ENCODE data around the gene GPC5.
"Not testable (repeated sequence)": the region's sequence is repeated elsewhere in the genome, so short reads cannot be mapped to it uniquely, and the experiment has no call there.

The GPC5 gene

DNA sequence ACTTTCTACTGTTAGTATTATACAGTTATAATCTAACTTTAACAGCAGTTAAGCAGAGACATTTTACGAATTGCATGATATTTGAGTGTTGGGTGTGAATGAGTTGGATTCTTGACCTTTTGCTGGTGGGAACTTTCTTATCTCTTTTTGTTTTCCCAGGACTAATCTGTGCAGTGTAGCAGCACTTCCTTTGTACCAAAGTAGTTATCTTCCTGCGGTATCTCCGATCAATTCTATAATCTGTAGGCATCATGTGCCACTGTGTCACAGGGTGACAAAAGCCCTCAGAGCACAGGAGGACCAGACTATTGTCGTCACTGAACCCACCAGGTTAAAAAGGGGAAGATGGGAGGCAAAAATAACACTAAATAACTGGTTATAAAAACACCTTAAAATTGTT is 823.5 kb downstream of the GPC5 start:
- no peak for DNase-seq

DNA sequence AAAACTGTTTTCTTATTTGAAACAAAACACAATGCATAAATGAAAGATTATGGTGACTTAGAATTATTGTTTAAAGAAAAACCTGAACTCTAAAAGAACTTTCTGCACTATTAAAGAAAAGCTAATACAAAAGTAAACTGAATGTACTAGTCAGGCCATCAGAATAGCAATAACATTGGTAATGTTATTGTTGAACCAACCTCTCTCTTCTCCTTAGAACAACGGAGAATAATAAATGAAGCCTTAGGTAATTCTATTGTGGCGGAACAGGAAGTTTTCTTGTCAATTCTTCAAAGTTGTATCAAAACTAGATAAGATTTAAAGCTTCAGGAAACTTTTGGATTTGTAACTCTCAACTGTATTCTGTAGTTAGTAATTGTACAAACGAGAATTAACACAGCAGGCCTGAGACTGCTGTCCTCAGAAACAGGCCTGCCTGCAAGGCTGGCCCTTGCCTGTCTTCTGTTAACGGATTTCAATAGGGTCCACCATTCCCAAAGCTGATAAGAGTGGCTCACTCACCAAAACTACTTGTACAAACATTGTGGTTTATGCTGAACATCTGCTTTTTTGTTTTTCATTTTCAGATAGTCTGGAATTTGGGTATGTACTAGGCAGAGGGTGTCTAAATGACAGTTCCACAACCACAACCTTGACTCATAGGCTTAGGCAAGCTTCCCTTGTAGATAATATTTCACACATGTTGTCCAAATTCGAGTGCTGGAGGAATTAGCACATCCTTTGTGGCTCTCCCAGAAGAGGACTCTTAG is 825.8 kb downstream of the GPC5 start:
- no peak for DNase-seq

DNA sequence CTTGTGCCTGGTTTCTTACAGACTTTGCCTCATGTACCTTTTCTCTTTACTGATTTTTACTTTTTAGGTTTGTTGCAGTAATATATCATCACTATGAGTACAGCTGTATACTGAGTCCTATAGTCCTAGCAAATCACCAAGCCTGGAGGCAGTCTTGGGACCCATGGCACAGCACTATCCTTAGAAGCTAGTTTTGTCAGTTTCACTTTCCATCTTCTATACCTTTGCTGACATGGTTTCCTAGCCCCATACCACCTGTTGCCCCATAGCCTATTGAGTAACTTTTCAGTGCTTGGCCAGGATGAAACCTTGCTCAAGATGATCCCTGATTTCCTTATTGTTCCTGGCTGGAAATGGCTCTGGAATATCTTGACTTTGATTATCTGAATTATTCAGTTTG is 826.4 kb downstream of the GPC5 start:
- no peak for DNase-seq

DNA sequence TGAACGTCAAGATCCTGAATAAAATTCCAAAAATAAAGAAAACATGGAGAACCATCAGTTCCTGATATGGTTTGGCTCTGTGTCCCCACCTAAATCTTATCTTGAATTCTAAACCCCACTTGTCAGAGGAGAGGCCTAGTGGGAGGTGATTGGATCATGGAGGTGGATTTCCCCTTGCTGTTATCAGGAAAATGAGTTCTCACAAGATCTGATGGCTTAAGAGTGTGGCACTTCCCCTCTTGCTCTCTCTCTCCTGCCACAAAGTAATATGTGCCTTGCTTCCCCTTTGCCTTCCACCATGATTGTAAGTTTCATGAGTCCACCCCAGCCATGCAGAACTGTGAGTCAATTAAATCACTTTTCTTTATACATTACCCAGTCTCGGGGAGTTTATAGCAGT is 827.4 kb downstream of the GPC5 start:
- no peak for DNase-seq

DNA sequence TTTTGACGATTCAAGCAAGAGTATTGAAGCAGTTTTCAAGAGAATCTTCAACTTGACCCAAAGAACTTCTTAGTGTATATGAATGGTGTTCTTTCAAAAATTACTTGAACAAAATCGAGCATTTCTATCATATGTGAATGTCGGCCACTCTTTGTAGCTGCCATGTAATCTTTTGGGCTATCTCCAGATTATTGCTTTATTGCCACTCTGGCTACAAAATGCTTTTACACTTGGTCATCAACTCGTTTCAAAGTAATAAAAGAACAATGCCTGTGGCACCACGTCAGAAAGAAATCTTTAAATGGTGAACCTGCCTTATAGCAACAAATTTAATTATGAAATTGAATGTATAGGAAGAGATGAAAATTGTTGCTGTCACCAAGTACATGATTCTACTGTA is 834.5 kb downstream of the GPC5 start:
- DNase-seq, result no peak

DNA sequence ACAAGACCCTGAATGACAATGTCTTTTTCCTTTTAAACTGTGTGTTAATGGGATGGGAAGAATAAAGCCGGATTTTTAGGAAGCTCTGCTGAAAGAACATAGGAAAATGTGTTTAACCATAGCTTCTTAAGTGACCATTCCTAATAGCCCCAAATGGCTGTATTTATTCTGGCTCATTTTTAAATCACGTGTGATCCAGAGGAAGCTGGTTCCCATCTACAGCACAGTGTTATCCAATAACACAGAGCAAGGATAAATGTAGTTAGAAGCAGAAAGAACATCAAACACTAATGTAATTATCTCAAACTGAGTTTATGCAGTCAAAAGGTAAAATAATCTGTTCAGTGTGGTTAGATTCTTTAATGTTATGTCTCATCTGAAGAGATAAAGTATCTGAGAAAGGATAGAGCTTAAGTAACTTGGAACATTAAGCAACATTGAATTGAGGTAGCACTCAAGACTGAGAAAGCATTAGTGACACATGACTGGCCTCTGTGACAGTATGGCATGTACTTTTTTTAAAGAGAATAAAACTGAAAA is 853.3 kb downstream of the GPC5 start:
- no peak for DNase-seq

DNA sequence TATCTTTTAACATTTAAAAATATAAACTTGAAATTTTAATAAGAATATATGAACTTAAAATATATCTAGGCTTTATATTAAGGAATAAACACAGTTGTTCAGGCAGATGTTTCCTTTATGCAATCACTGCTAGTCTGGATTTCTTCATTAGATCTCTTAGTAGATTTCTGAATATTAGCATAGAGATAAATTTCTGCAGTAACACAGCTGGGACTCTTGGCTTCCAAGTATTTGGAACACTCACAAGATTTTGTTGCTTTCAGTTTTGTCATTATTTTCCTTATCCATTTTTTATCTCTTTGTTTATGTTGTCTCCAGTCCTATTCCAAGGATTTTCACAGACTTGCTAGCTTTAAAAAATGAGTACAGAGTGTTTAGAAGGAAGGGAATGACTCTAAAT is 857.1 kb downstream of the GPC5 start:
- DNase-seq, result no peak

DNA sequence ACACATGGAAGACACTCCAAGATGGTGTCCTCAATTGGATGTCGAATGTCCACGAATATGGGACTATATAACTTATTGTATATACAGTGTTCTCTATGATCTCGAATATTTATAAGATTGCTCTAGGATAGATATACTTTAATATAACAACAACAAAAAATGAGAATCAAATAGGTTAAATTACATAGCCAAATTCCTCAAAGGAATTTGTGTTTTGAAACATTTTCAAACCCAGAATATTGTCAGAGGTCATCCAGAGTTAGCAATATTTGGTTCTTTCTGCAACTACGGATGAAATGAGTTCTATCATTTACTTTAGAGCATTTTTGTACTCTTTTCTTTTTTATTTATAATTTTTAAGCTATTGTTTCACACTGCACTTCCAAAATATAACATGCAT is 857.8 kb downstream of the GPC5 start:
- DNase-seq, result no peak

DNA sequence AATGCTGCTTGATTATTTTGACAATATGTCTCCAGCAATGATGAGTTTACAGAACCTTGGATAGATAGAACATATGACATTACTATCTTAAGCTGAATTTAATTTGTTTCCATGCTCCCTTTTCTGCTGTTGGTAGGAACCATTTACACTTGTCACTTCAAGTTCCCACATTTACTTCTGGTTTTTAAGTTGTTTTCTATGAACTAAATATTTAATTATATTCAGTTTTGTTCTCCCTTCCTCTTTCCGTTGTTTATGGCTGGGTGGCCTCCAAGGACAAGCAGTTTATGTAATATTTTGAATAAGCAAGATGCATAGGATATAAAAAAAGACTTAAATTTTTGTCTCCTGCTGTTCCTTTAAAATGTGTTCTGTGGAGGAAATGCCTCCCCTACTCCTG is 860.6 kb downstream of the GPC5 start:
- no peak for DNase-seq

DNA sequence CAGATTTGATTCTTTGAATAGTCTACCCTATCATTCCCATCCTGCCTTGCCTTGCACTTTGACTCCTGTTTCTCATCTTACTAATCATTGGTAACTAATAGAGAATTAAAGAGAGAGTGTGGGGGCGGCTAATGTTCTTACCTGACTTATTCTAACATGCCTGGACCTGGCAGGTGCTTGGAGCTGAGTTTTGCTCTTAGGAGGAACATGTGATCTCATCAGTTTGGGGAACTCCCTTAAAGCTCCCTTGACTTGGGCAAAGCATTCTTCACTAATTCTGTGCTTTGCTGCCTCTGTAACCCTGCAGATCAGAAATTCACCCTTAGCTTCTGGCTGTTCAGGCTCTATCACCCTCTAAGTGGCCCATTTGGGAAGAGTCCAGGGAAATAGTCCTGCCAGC is 861.1 kb downstream of the GPC5 start:
- DNase-seq, result no peak

DNA sequence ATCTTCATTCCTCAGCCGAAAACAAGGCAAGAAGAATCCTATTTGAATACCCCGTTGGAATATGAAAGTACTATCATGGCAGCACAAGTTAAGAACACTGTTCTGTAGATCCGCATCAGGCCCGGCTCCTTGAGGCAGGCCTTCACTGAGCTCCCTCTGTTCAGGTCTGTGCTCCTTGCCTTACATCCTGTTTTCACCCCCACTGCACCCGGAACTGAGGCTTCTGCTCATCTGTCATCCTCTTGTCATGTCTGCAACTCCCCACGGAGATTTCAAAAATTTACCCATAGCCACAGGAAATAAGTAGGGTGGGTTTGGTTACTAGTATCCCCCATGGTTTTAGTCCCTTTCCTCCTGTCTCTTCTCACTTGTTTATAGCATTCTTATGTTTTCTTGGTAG is 861.9 kb downstream of the GPC5 start:
- DNase-seq, result no peak

DNA sequence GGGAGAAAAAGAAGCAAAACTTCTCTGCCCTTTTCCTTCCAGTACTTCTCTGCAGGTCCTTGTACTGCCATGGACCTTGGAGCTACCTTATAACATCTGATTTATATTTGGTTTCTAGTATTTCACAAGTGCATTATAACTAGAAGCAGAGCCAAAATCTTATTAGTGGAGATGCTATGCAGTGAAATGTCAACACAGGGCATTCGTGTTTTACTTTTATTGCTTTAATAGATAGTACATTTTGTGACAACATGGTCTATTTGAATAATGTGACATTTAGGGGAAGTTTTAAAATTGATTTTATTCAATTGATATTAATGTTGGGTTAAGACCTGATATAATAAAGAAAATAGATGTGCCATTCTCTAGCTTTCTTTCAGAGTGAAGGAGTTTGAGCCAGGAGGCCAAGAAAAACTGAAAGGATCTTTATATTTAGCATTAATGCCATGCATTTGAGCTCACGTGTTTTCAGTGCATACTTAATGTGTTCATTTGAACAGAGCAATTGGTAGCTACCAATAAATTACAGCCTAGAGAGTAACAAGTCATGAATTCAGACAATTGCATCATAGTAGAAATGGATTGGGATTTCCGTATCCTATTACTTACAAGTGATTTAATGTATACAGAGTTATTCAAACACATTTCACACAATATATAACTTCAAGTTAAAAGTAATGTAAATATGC is 863.8 kb downstream of the GPC5 start:
- DNase-seq, result no peak

DNA sequence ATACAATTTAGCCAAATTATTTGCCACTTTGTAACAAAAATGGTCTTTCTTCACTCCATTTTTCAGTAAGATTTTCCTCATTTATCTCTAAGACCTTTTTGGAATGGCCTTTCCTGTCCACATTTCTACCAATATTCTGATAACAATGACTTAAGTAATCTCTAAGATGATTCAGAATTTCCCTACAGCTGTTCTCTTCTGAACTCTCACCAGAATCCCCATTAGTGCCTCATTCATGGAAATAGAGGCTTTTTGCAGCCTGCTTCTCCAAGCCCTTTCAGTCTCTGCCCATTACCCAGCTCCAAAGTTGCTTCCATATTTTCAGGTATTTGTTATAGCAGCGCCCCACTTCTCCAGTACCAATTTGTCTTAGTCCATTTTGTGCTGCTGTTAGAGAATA is 867.0 kb downstream of the GPC5 start:
- no peak for DNase-seq

DNA sequence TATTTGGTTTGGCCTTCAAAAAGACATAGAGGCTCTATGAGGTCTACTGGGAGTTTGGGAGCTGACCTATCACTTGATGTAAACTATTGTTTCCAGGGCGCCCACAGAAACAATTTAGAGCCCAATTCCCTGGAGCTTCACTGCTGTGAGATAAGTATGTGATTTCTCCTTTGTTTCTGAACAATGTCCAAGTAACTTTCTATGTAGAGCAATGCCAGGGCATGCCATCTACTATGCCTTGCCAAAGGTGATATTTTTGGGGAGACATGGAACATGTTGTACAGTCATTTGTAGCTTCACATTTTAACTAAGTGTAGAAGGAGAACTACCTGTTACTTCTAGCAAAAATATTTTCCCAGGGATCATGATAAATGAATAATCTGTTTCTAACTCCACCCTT is 872.6 kb downstream of the GPC5 start:
- DNase-seq, result no peak

DNA sequence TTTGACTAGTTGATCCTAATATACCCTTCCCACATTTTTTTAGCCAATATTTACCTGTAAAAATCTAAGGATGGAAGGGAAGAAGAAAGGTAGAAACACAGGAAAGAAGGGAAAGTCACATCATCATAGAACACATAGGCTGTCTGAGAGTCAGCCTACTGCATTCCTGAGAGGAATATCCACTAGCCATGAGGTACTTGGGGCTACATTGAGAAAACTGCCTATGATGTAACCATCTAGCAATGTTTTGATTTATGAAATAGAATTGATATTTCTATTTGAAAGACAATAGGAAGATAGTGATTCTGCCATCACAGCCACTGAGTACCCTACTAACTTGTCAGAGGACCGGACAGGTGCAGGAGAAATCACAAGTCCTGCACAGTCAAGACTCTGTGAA is 873.8 kb downstream of the GPC5 start:
- no peak for DNase-seq

DNA sequence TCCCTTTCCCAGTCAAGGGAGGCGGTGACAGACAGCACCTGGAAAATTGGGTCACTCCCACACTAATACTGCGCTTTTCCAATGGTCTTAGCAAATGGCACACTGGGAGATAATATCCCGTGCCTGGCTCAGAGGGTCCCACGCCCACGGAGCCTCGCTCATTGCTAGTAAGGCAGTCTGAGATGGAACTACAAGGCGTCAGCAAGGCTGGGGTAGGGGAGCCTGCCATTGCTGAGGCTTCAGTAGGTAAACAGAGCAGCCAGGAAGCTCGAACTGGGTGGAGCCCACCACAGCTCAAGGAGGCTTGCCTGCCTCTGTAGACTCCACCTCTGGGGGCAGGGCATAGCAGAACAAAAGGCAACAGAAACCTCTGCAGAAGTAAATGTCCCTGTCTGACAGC is 882.6 kb downstream of the GPC5 start:
- not testable (repeated sequence) for DNase-seq

DNA sequence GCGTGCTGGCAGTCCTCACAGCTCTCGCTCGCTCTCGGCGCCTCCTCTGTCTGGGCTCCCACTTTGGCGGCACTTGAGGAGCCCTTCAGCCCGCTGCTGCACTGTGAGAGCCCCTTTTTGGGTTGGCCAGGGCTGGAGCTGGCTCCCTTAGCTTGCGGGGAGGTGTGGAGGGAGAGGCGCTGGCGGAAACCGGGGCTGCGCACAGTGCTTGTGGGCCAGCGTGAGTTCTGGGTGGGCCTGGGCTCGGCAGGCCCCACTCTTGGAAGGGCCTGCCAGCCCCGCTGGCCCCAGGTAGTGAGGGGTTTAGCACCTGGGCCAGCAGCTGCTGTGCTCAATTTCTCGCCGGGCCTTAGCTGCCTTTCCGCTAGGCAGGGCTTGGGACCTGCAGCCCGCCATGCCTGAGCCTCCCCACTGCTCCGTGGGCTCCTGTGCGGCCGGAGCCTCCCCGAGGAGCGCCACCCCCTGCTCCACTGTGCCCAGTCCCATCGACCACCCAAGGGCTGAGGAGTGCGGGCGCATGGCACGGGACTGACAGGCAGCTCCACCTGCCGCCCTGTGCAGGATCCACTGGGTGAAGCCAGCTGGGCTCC is 892.4 kb downstream of the GPC5 start:
- not testable (repeated sequence) for DNase-seq

DNA sequence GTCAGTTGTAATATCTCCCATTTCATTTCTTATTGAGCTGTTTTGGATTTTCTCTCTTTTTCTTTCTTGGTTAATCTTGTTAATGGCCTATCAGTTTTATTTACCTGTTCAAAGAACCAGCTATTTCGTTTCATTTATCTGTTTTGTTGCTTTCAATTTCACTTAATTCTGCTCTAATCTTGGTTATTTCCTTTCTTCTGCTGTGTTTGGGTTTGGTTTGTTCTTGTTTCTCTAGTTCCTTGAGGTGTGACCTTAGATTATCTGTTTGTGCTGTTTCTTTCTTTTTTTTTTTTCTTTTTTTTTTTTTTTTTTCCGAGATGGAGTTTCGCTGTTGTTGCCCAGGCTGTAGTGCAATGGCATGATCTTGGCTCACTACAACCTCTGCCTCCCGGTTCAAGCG is 896.1 kb downstream of the GPC5 start:
- not testable (repeated sequence) for DNase-seq

DNA sequence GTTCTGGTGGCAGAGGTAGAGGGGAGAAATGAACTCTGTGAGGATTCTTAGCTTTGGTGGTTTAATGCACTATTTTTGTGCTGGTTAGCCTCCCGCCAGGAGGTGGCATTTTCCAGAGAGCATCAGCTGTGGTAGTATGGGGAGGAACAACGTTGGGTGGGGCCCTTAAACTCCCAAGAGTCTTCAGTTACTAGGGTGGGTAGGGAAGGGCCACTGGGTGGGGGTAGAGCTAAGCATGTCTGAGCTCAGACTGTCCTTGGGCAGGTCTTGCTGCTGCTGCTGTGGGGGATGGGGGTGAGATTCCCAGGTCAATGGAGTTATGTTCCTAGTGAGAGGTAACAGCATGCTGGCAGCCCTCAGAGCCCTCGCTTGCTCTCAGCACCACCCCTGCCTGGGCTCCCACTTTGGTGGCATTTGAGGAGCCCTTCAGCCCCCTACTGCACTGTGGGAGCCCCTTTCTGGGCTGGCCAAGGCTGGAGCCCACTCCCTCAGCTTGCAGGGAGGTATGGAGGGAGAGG is 897.8 kb downstream of the GPC5 start:
- DNase-seq, result not testable (repeated sequence)

DNA sequence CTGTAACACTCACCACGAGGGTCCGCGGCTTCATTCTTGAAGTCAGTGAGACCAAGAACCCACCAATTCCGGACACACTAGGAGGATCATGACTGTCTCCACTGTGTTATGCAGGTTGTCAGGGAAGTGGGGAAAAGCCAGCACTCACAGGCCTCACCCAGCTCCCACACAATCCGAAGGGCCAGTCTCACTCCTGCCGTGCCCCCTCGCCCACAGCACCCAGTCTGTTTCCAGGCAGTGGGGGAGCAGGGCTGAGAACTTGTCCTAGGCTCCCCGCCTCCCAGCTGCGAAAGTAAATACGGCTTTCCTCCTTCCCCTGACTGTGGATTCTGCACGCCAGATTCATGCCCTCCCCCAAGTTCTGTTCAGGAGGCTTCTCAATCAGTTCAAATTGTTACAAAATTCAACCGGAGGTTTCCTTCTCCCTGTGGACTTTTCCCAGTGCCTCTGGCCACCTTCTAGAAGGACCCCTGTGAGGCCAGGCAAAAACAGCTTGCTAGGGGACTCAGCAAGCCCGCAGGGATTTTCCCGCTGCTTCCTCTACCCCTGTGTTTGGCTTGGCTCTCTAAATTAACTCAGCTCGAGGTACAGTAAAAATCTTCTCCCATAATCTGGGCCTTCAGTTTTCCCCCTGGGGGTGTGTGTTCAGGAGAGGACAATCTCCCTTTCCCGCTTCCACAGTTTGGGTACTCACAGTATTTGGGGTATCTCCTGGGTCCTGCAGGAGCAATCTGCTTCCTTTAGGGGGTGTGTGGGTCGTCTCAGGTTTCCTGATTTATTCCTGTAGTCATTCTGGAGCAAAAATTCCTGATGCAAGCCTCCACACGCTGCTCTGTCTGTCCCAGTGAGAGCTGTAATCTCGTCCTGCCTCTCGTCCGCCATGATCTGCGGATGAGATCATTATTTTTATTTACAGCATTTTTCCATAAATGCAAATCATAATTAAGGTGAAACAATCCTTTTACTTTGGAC is 899.8 kb downstream of the GPC5 start:
- no peak for DNase-seq

DNA sequence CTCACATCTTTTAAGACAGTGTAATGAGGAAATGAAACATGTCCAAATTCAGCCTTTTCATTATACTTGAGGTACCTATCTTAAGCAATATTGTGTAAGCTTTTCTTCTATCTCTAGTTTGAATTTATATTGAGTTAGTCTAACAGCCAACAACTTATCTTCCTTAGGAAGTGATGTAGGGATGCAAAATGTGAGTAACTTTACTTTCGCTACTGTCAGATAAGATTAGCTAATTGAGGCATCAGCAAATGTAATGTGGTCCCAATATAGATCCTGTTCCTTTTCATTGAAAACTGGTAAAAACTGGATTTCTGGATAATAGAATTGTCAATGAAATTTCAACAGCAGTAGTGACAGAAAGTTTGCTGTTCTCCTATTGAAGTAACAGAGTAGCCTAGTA is 902.2 kb downstream of the GPC5 start:
- no peak for DNase-seq

DNA sequence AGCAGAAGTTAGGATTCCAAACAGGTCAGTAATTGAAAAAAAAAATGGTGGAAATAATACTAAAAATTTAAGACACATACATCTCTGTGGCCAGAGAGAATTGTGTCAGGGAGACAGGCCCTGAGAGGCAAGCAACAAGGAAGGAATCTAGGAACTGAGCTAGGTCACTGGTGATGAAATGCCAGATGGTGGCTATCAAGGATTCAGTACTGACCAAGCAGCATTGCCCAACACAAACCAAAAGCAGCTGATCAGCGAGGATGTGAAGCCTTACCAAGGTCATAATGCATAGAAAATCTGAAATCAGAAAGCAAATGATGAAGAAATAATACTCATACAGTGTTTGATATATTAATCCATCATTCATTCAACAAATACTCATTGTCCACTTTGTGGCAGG is 905.0 kb downstream of the GPC5 start:
- no peak for DNase-seq

DNA sequence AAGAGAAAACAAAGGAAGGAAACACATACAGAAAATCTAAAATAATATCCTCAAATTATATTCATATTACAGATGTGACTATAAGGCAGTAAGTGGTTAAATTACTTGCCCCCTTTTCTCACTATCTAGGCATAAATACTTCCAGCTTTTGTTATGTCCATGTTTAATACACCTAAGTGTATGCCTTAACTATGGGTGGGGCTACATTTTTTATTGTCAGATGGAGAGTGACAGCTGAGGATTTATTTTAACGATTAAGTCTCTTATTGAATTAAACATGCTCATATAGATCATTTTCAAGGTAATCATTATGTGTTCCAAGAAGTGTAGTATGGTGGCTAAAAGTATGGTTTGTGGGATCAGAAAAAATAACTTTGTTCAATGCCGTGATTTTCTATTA is 909.3 kb downstream of the GPC5 start:
- DNase-seq, result no peak
